Neural cell (in vitro differentiated cells): ENCODE measurements around the gene EPHA5. TPM values are rescaled to one million over a fixed set of nuclear protein-coding genes. Genes with fewer than 3 reads are reported as not detected.

Source experiments
- H2AFZ ChIP-seq: fragments of 200-600, 300-800 bp; sonication (generic), shearing (Covaris generic); 2 replicates; pipeline ENCODE4 v1.6.0; 2014; ENCODE audit warnings: low read depth, mild to moderate bottlenecking, antibody characterized with exemption, low read length, moderate library complexity
- H3F3A ChIP-seq: fragments of 200-600 bp; shearing (Covaris generic); 2 replicates; pipeline ENCODE4 v1.6.1; 2016; ENCODE audit warnings: mild to moderate bottlenecking, moderate library complexity, mixed read lengths, antibody characterized with exemption, low read length; ENCODE audit not compliant: insufficient read depth, poor library complexity, severe bottlenecking
- H3K27ac ChIP-seq: fragments of 200-600, 300-800 bp; sonication (generic), shearing (Covaris generic); 2 replicates; pipeline ENCODE4 v1.5.1; 2014; ENCODE audit warnings: mild to moderate bottlenecking, low read length, moderate library complexity
- H3K27me3 ChIP-seq: fragments of 300-800, 200-600 bp; sonication (generic), shearing (Covaris generic); 2 replicates; pipeline ENCODE4 v1.6.0; 2014; ENCODE audit warnings: mild to moderate bottlenecking, low read depth, low read length, moderate library complexity; ENCODE audit not compliant: insufficient read depth
- H3K36me3 ChIP-seq: fragments of 300-800, 200-600 bp; sonication (generic), shearing (Covaris generic); 2 replicates; pipeline ENCODE4 v1.5.1; 2014; ENCODE audit warnings: mild to moderate bottlenecking, antibody characterized with exemption, low read length, moderate library complexity; ENCODE audit not compliant: insufficient read depth
- H3K4me2 ChIP-seq: fragments of 300-800, 200-600 bp; sonication (generic), shearing (Covaris generic); 2 replicates; pipeline ENCODE4 v1.6.0; 2014; ENCODE audit warnings: mild to moderate bottlenecking, low read length
- H3K4me3 ChIP-seq: fragments of 300-800, 200-600 bp; sonication (generic), shearing (Covaris generic); 2 replicates; pipeline ENCODE4 v1.5.1; 2014; ENCODE audit warnings: mild to moderate bottlenecking, low read length, moderate library complexity
- H3K79me2 ChIP-seq: fragments of 200-600 bp; shearing (Covaris generic); replicated peaks from 2 replicates; pipeline ENCODE4 v1.6.0; 2014; ENCODE audit warnings: mild to moderate bottlenecking, low read length, moderate library complexity; ENCODE audit not compliant: insufficient read depth
- H3K9ac ChIP-seq: fragments of 300-800, 200-600 bp; sonication (generic), shearing (Covaris generic); 2 replicates; pipeline ENCODE4 v1.6.1; 2016; ENCODE audit warnings: mild to moderate bottlenecking, low read length, mixed read lengths
- H3K9me2 ChIP-seq: fragments of 200-600 bp; shearing (Covaris generic); 2 replicates; pipeline ENCODE4 v1.6.1; 2016; ENCODE audit warnings: mild to moderate bottlenecking, low read length, mixed read lengths; ENCODE audit not compliant: insufficient read depth
- H3K9me3 ChIP-seq: fragments of 200-600, 300-800 bp; sonication (generic), shearing (Covaris generic); 2 replicates; pipeline ENCODE4 v1.6.1; 2016; ENCODE audit warnings: mild to moderate bottlenecking, mixed run types, low read length, moderate library complexity, mixed read lengths
- H4K20me1 ChIP-seq: fragments of 200-600 bp; shearing (Covaris generic); 2 replicates; pipeline ENCODE4 v1.6.1; 2016; ENCODE audit warnings: mild to moderate bottlenecking, mixed run types; ENCODE audit not compliant: insufficient read depth
- EP300 ChIP-seq: fragments of 450-650 bp; conservative IDR thresholded peaks from 2 replicates; pipeline ENCODE4 v1.6.1; 2014; ENCODE audit warnings: antibody characterized with exemption, mild to moderate bottlenecking, moderate library complexity; ENCODE audit not compliant: poor library complexity, severe bottlenecking
- EZH2 ChIP-seq: fragments of 200-600, 300-800 bp; shearing (Covaris generic), sonication (generic); IDR thresholded peaks from 2 replicates; pipeline ENCODE4 v1.6.1; 2014; ENCODE audit warnings: antibody characterized with exemption, low read length, borderline replicate concordance, mild to moderate bottlenecking; ENCODE audit not compliant: insufficient read depth, poor library complexity, severe bottlenecking
- MXI1 ChIP-seq: fragments of 450-650 bp; conservative IDR thresholded peaks from 2 replicates; pipeline ENCODE4 v1.6.1; 2014; ENCODE audit warnings: antibody characterized with exemption, mild to moderate bottlenecking; ENCODE audit not compliant: poor library complexity, severe bottlenecking
- POLR2AphosphoS5 ChIP-seq: IDR thresholded peaks from 2 replicates; pipeline ENCODE4 v1.6.1; 2012
- RAD21 ChIP-seq: fragments of 450-650 bp; conservative IDR thresholded peaks from 2 replicates; pipeline ENCODE4 v1.6.1; 2014; ENCODE audit warnings: antibody characterized with exemption, mild to moderate bottlenecking, moderate library complexity
- SMC3 ChIP-seq: fragments of 450-650 bp; conservative IDR thresholded peaks from 2 replicates; pipeline ENCODE4 v1.6.1; 2014; ENCODE audit warnings: antibody characterized with exemption, mild to moderate bottlenecking, moderate library complexity; ENCODE audit not compliant: poor library complexity
- TAF1 ChIP-seq: IDR thresholded peaks from 2 replicates; pipeline ENCODE4 v1.6.1; 2012; ENCODE audit warnings: low read depth
- polyA plus RNA-seq: library from polyadenylated mRNA; depleted of rRNA; stranded (reverse); fragments of >200 nt; gene quantifications from 2 replicates; pipeline ENCODE4 v1.2.3, GENCODE V29; 2014
- TF ChIP-seq, protein P1 (sequence below): IDR thresholded peaks from 2 replicates; pipeline ENCODE4 v1.6.1; 2012; ENCODE audit warnings: borderline replicate concordance
- TF ChIP-seq, protein P2 (sequence below): fragments of 450-650 bp; IDR thresholded peaks from 2 replicates; pipeline ENCODE4 v1.5.1; 2014; ENCODE audit warnings: antibody characterized with exemption, mild to moderate bottlenecking, moderate library complexity; ENCODE audit not compliant: poor library complexity, severe bottlenecking

The EPHA5 gene
- polyA plus RNA-seq, 1 donor from 2014 or later: 4.3 TPM

DNA sequence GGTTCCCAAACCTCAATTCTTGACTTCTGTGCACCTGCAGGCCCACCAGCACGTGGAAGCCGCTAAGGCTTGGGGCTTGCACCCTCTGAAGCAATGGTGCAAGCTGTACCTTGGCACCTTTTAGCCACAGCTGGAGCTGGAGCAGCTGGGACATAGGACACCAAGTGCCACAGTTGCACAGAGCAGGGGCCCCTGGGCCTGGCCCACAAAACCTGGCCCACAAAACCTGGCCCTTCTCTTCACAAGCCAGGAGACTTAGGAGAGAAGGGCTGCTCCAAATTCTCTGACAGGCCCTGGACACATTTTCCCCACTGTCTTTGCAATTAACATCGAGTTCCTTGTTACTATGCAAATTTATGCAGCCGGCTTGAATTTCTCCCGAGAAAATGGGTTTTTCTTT, 197.8 kb downstream of the EPHA5 start:
- TF ChIP-seq MXI1 (no peak), TAF1 (no peak), EZH2 (no peak), POLR2AphosphoS5 (no peak), RAD21 (no peak), EP300 (no peak), SMC3 (no peak)
- TF ChIP-seq, protein P1, sequence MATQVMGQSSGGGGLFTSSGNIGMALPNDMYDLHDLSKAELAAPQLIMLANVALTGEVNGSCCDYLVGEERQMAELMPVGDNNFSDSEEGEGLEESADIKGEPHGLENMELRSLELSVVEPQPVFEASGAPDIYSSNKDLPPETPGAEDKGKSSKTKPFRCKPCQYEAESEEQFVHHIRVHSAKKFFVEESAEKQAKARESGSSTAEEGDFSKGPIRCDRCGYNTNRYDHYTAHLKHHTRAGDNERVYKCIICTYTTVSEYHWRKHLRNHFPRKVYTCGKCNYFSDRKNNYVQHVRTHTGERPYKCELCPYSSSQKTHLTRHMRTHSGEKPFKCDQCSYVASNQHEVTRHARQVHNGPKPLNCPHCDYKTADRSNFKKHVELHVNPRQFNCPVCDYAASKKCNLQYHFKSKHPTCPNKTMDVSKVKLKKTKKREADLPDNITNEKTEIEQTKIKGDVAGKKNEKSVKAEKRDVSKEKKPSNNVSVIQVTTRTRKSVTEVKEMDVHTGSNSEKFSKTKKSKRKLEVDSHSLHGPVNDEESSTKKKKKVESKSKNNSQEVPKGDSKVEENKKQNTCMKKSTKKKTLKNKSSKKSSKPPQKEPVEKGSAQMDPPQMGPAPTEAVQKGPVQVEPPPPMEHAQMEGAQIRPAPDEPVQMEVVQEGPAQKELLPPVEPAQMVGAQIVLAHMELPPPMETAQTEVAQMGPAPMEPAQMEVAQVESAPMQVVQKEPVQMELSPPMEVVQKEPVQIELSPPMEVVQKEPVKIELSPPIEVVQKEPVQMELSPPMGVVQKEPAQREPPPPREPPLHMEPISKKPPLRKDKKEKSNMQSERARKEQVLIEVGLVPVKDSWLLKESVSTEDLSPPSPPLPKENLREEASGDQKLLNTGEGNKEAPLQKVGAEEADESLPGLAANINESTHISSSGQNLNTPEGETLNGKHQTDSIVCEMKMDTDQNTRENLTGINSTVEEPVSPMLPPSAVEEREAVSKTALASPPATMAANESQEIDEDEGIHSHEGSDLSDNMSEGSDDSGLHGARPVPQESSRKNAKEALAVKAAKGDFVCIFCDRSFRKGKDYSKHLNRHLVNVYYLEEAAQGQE: no peak
- TF ChIP-seq, protein P2, sequence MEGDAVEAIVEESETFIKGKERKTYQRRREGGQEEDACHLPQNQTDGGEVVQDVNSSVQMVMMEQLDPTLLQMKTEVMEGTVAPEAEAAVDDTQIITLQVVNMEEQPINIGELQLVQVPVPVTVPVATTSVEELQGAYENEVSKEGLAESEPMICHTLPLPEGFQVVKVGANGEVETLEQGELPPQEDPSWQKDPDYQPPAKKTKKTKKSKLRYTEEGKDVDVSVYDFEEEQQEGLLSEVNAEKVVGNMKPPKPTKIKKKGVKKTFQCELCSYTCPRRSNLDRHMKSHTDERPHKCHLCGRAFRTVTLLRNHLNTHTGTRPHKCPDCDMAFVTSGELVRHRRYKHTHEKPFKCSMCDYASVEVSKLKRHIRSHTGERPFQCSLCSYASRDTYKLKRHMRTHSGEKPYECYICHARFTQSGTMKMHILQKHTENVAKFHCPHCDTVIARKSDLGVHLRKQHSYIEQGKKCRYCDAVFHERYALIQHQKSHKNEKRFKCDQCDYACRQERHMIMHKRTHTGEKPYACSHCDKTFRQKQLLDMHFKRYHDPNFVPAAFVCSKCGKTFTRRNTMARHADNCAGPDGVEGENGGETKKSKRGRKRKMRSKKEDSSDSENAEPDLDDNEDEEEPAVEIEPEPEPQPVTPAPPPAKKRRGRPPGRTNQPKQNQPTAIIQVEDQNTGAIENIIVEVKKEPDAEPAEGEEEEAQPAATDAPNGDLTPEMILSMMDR: no peak
- H3K27ac ChIP-seq: no peak overlapping the region
- H3K27me3 ChIP-seq: no peaks in the 10 kb centered on the region
- H3K9me2 ChIP-seq: no peaks in the 10 kb centered on the region
- H3K4me2 ChIP-seq: no peak overlapping the region
- no peak overlapping the region for H2AFZ ChIP-seq
- H3K79me2 ChIP-seq: no peaks in the 10 kb centered on the region
- H4K20me1 ChIP-seq: no peaks in the 10 kb centered on the region
- no peaks in the 10 kb centered on the region for H3K9me3 ChIP-seq
- H3K9ac ChIP-seq: no peak overlapping the region
- no peaks in the 10 kb centered on the region for H3K36me3 ChIP-seq
- H3K4me3 ChIP-seq: no peak overlapping the region
- no peaks in the 10 kb centered on the region for H3F3A ChIP-seq

DNA sequence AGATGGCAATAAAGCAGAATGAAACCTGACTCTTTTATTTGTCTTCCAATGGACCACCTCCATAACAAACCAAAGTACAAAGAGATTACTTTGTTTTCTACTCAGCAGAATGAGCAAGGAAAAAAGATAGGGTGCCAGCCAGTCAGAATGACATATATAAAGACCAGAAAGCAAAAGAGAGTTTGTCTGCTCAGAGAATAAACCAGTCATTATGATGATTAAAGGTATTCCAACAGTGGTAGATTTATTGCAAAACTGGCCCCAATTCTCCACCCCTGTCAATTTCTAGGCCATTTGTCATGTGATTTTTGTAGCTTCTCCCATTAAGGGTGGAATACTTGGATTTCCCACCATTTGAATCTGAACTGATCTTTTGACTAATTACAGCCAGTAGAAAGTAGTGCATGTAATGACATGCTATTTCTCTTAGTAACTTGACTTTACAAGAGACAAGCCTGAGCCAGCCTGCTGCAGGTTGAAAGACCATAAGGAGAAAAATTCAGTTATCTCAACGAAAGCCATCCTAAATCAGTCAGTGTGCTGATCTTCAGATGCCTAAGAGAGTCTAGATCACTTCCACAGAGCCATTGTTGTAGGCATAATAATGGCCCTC, 203.1 kb downstream of the EPHA5 start:
- no peak overlapping the region for H3K4me3 ChIP-seq
- TF ChIP-seq, protein P2: no peak
- TF ChIP-seq POLR2AphosphoS5 (no peak), MXI1 (no peak), EZH2 (no peak), EP300 (no peak), SMC3 (no peak)
- TF ChIP-seq, protein P1: no peak
- H3K79me2 ChIP-seq: no peaks in the 10 kb centered on the region
- H3K4me2 ChIP-seq: no peak overlapping the region
- H3K27me3 ChIP-seq: no peaks in the 10 kb centered on the region
- H3K9me3 ChIP-seq: no peaks in the 10 kb centered on the region
- no peaks in the 10 kb centered on the region for H3K36me3 ChIP-seq
- H3F3A ChIP-seq: no peaks in the 10 kb centered on the region
- H2AFZ ChIP-seq: no peak overlapping the region
- H4K20me1 ChIP-seq: no peaks in the 10 kb centered on the region
- no peak overlapping the region for H3K9ac ChIP-seq
- no peak overlapping the region for H3K27ac ChIP-seq
- H3K9me2 ChIP-seq: no peaks in the 10 kb centered on the region
